Cardiac muscle cell (in vitro differentiated cells and primary cell): ENCODE measurements around the gene CAPRIN1. TPM values are rescaled to one million over a fixed set of nuclear protein-coding genes. Genes with fewer than 3 reads are reported as not detected.

Experiments
- DNase-seq, 2 donors: peaks; one replicate each; pipeline versions ENCODE4 v3.0.0 to v3.0.0-alpha.2; 2010 to 2017; ENCODE audit warnings: low read depth in 1 of 2, low spot score in 1 of 2
- H3K27ac ChIP-seq: fragments of 200-600 bp; sonication (generic); 2 replicates; pipeline ENCODE4 v1.5.1; 2016
- H3K27me3 ChIP-seq: fragments of 200-600 bp; sonication (generic); 2 replicates; pipeline ENCODE4 v1.6.0; 2016; ENCODE audit warnings: control low read depth
- H3K36me3 ChIP-seq: fragments of 200-600 bp; sonication (generic); 2 replicates; pipeline ENCODE4 v1.5.1; 2016; ENCODE audit warnings: control low read depth
- H3K4me1 ChIP-seq: fragments of 200-600 bp; sonication (generic); 2 replicates; pipeline ENCODE4 v1.8.1; 2017; ENCODE audit warnings: low read depth, mild to moderate bottlenecking, mixed run types
- H3K4me3 ChIP-seq: fragments of 200-600 bp; sonication (generic); 2 replicates; pipeline ENCODE4 v1.5.1; 2016; ENCODE audit warnings: mild to moderate bottlenecking
- H3K9me3 ChIP-seq: fragments of 200-600 bp; sonication (generic); 2 replicates; pipeline ENCODE4 v1.5.1; 2017; ENCODE audit warnings: low read depth, mild to moderate bottlenecking, control low read depth
- CTCF ChIP-seq: IDR thresholded peaks from 2 replicates; pipeline ENCODE4 v1.5.1; 2012; ENCODE audit warnings: low read depth, mild to moderate bottlenecking, low read length
- polyA plus RNA-seq: library from polyadenylated mRNA; unstranded; fragments of >200 nt; fragmentation: Nextera tagmentation; extraction: Ambion mirVana; gene quantifications from 2 replicates; pipeline ENCODE4 v1.2.1, GENCODE V29; 2016
- total RNA-seq: library from RNA; depleted of rRNA; stranded (reverse); fragments of >200 nt; gene quantifications from 2 replicates; pipeline ENCODE4 v1.2.3, GENCODE V29; 2016

Gene CAPRIN1
- total RNA-seq (249 and 286 TPM in 2 replicates), polyA plus RNA-seq (120 and 163 TPM in 2 replicates)

- Histone ChIP-seq H3K4me3 (peak within 1 kb of the TSS; percentile 98), H3K27me3 (no peaks in the 10 kb centered on the region), H3K27ac (peak within 1 kb of the TSS; percentile 99), H3K9me3 (no peaks in the 10 kb centered on the region), H3K36me3 (peaks cover 4% of the 10 kb centered on the region), H3K4me1 (peaks cover 22% of the 10 kb centered on the region)
- TF ChIP-seq CTCF, result no peak
- peak; percentile 92 to 93 for DNase-seq
Observed at GRCh38 chr11:34051349-34052035, at the start of gene CAPRIN1. TSS of gene CAPRIN1 (plus strand) at chr11:34051731. CDS start at chr11:34052421, 690 bp downstream.

GRCh38 chr11:34002420-34002819 lies 49.1 kb upstream of the CAPRIN1 start:
- Histone ChIP-seq H3K27ac (no peak overlapping the region), H3K9me3 (no peaks in the 10 kb centered on the region), H3K4me3 (no peak overlapping the region), H3K4me1 (peaks cover 2% of the 10 kb centered on the region), H3K36me3 (no peaks in the 10 kb centered on the region), H3K27me3 (peaks cover 55% of the 10 kb centered on the region)
- TF ChIP-seq CTCF, result no peak
- DNase-seq, result no peak

- no peak for DNase-seq
- no peaks in the 10 kb centered on the region for H3K9me3 ChIP-seq
- no peaks in the 10 kb centered on the region for H3K36me3 ChIP-seq
- TF ChIP-seq CTCF, result no peak
- no peak overlapping the region for H3K4me3 ChIP-seq
- H3K27ac ChIP-seq, result no peak overlapping the region
- peaks cover 54% of the 10 kb centered on the region for H3K27me3 ChIP-seq
- no peaks in the 10 kb centered on the region for H3K4me1 ChIP-seq
Observed at GRCh38 chr11:34004236-34004635, 47.3 kb upstream of the CAPRIN1 start.

GRCh38 chr11:34006876-34007275 lies 44.7 kb upstream of the CAPRIN1 start:
- TF ChIP-seq CTCF, result no peak
- H3K27me3 ChIP-seq, result peaks cover 36% of the 10 kb centered on the region

GRCh38 chr11:34012734-34013133 lies 38.8 kb upstream of the CAPRIN1 start:
- Histone ChIP-seq H3K9me3 (no peaks in the 10 kb centered on the region), H3K36me3 (no peaks in the 10 kb centered on the region), H3K27ac (no peak overlapping the region), H3K4me1 (no peaks in the 10 kb centered on the region), H3K4me3 (no peak overlapping the region), H3K27me3 (no peaks in the 10 kb centered on the region)
- no peak for TF ChIP-seq CTCF
- no peak for DNase-seq

More at GRCh38 chr11:34006876-34007275, 44.7 kb upstream of the CAPRIN1 start:
- Histone ChIP-seq H3K9me3 (no peaks in the 10 kb centered on the region), H3K4me3 (no peak overlapping the region), H3K27ac (no peak overlapping the region), H3K4me1 (no peaks in the 10 kb centered on the region), H3K36me3 (no peaks in the 10 kb centered on the region)
- no peak for DNase-seq
